GM19240 (cell line): ENCODE results near the gene EHBP1L1.

Experiments
- DNase-seq: peaks from one replicate; pipeline ENCODE4 v3.0.0; 2011; ENCODE audit warnings: low spot score; ENCODE audit not compliant: insufficient read length

EHBP1L1 gene

DNA sequence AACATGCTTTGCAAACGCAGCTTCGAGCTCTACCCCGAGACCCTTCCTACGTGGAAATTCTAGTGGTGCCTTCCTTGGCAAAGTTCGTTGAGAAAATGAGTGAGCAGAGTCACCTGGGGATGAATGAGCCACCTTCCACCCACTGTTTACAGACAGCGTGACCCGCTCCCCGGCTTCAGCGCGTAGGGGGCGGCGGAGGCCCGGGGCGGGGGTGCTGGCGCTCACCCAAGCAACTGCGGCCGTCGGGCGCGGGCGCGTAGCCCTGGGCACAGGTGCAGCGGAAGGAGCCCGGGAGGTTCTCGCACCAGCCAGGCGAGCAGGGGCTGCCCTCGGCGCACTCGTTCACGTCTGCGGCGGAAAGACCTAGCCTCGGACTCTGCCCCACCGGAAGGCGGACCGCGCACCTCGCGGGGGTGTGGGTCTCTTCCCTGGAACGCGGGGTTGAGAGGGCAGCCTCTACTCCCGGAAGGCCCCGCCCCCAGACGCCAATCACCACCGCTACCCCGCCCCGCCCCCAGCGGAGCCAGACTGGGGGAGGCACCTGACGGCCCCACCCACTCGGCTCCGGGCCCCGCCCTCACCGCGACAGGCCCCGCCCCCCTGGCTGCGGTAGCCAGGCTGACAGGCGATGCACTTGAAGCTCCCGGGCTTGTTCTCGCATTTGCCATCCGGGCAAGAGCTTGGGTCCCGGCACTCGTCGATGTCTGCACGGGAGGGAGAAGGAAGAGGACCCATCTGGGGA is 29.5 kb upstream of the EHBP1L1 start:
- peak; percentile 98 for DNase-seq

DNA sequence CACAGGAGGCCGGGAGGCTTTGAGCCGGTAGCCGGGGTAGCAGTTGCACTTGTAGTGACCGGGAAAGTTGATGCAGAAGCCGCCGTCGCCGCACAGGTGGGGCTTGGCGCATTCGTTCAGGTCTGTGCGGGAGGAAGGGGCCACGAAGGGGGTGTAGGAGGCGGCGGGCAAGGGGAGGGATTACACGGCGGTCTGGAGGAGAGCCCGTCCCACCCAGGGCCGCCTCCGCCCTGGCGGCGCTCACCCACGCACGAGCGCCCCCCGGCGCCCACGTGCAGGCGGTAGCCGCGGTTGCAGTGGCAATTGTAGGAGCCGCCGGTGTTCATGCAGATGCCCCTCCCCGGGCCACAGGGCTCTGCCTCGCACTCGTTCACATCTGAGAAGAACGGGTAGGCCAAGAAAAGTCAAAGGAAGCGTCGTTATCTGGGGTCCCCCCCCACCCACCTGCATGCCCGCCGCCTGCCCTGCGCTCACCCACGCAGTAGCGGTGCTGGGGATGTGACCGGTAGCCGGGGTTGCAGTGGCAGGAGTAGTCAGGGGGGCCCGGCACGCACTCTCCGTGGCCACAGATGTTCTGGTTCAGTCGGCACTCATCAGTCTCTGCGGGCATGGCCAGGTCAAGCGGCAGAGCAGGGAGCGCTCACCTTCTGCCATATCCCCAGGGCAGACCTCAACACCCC is 28.3 kb upstream of the EHBP1L1 start:
- DNase-seq, result no peak

DNA sequence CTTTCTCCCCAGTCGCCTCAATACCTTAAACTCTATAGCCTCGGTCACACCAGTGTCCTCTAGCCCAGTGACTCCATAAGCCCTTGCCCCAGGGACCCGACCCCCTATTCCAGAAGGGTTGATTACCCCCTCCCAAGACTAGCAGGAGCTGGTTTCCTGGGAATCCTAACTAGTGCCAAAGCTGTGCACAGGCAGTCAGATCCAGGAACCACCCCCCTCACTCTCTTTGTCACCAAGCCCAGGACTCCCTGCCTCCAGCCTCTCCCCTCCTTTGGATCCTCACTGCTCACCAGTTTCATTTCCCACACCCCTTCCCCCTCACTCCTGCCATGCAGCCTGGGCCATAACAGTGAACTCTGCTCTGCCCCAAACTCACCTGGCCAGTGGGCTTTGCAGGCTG is 27.5 kb upstream of the EHBP1L1 start:
- no peak for DNase-seq

DNA sequence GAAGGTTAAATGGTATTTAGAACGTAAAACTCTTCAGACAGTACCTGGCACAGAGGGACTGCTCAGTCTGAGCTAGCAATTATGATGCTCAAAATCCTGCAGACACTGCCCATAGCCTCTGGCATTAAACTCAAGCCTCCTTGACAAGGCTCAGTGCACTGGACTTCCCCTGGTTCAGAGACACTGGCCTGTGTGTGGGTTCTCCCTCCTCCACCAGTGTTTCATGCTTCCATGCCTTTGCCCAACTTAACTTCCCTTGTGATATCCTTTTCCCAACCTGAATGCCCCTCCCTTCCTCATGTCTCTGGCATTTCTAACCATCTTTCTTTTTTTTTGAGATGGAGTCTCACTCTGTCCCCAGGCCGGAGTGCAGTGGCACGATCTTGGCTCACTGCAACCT is 26.8 kb upstream of the EHBP1L1 start:
- DNase-seq, result no peak

DNA sequence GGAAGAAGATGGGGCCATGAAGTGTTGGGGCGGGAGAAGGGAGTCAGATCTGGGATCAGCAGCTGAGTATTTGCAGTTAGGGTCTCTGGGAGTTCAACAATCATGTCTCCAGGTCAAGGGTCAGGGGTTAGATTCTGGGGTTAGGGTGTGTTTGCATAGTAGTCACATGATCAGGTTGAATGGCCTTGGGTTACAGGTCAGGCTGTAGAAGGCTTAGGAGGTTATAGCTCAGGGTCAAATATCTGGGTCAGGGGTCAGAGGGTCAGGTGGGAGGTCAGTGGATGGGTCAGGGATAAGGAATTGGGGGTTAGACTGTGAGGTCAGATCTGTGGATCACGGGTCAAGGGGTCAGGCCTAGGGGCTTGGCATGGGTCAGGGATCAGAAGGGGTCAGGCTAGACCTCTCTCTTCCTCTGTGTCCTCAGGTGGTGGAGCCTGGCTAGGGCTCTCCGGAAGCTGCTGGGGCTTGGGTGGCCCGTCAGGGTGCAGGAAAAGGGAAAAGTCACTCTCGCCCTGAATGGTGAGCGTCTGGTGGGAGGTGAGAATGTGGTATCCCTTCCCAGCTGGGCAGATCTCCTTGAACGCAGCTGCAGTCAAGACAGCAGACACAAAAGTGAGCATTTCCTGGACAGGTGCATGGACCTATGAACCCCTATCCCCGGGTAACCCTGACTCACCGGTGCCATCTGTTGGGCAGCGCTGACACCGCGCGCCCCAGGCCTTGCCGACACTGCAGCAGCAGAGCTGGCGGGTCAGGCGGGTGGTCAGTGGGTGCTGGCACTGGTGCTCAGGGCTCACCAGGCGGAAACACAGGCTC is 24.1 kb upstream of the EHBP1L1 start:
- peak; percentile 56 for DNase-seq

DNA sequence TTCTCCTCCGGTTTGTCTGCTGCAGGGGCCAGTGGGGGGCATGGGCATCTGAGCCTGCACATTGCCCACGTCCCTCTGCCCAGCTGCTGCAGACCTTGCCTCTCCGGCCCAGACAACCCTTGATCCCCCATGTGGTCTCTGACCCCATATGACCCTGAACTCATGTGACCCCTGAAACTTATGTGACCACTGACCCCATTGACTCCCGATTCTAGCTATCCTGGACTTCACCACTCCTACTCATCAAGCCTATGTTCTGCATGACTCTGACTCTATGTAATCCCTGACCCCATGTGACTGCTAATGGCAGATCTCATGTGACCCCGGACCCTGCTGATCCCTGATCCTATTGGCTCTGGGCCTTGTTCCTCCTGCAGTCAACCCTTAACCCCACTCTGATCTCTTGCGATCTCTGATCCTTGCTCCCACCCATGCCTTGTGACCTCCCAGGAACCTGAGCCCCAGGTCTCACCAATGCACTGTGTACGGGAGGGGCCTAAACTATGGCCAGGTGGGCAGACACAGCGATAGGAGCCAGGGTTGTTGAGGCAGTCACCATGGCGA is 23.4 kb upstream of the EHBP1L1 start:
- no peak for DNase-seq

DNA sequence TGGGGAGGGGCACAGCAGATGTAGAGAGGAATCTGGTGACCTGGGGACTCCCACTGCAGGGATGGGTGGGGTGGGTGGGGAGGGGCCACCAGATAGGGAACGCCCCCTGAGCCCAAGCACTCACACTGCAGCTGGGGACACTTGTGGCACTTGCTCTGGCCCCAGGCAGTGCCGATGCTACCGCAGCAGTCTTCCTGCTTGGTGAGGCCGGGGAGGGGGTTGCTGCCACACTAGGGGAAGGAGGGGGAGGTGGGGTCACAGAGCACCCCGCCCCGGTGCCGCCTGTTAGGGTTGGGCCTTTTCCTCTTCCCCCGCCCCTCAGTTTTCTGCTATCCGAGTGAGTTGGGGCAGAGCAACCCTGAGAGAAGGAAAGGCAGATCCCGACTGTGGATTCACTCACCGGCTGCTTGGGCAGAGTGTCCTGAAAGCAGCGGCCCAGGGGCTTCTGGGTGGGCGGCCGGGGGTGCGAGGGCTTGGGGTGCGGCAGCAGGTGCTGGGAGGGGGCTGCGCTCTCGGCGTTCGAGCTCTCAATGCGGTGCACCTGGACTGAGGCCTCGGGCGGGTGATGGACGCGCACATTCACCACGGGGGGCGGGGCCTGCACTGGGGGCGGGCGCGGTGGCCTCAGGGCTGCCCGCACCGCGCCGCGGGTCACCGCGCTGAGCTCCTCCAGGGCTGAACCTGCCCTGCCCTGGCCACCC is 22.4 kb upstream of the EHBP1L1 start:
- no peak for DNase-seq

DNA sequence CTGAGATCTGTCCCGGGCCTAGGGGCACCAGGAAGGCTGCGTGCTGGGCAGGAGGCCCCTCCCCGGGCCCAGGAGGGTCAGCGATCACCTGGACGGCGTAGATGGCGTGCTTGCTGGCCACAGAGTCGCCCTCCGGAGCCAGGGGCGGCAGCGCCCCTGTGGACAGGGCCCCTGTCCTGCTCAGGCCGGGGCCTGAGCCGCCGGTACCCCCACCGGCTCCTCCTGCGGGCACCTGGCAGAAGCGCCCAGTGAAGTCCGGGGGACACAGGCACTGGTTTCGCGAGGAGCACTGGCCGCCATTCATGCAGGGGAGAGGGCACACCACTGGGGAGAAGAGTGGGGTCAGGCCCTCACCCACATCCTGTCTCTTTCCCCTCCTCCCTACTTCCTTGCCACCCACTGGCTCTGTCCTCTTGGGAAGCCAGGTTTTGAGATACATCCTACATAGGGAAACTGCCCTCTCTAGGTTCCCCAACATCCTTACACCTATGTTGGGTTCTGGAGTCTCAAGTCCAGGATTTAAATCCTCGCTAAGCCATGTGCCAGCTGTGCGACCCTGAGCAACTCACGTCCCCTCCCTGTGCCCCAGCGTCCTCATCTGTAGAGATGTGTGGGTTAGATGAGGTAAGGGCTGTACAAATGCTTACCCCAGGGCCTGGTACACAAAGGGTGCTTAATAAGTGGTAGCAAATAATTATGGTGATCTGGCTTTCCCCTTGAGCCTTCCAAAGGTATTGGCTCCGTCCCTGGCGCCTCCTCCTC is 21.6 kb upstream of the EHBP1L1 start:
- DNase-seq, result no peak

DNA sequence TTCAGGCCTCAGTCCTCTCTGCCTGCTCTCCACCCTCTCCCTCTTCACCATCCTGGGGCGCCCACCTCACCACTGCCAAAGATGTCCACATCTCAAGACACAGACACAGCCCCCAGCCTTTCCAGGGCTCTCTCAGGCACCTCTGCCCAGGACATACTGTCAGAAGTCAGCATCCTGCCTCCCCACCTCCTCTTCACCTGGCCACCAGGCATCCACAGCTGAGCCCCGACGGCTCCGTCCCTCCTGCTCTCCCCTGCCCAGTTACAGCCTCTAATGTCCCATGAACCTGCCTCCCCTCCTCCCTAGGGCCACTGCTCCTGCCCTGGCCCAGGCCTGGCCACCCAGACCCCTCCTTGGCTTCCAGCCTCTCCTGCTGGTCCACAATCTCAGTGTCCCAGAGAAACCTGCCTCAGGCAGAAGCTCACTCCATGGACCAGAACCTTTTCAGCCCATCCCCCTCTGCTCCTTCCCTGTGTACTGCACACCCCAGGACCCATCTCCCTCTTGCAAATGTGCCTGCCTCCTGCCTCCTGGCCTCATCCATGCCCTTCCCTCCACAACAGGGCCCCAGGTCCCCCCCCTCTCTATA is 20.9 kb upstream of the EHBP1L1 start:
- no peak for DNase-seq

DNA sequence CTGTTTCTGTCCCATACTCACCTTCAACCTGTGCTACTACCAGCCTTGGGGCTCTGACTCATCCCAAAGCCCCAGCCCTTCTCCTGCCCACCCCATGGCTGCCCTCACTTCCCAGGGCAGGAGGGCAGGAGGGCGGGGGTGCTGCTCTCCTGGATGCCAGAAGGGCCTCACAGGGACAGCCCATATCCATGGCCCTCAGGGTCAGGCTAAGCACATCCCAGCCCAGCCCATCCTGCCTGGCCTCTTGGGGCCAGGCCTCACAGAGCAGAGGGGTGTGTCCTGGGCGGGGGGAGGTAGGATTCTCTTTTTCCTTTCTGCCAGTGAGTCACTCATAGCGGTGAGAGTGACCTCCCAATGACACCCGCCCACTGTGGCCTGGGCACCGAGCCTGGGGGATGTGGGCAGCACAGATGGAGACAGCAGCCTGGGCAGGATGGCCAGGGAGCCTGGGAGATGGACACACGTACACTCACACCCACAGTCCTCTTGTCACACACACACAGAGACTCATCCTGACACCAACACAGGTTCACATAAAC is 20.1 kb upstream of the EHBP1L1 start:
- no peak for DNase-seq

DNA sequence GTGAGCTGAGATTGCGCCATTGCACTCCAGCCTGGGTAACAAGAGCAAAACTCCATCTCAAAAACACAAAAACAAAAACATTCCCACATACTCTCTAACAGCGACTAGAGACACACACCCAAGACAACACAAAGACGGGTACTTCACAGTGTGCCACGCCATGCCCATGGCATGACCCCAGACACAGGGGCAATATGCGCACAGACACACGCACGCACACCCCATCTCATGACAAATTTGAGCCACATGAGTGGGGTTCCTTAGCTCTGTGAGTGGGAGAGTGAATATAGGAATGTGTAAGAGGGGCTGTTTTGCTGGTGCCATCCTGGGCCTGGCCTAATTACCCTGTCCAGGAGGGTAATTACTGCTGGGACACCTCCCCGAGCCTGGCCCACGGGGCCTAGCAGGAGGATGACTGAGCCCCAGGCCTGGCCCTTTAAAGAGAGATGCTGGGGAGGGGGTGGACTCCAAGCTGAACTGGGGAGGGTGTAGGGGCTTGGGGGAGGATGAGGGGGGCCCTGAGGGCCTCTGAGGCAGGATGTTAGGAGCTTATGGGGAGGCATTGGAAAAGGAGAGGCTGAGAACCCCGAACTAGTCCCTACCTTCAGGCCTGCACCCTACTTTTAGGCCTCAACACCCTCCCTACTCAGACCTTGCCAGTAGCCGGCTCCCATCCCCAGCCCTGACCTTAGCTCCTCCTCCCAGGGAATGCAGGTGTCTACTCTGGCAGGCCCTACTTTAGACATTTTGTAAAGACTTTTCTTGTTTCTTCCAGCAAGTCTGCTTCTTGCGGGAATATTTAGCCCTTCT is 19.2 kb upstream of the EHBP1L1 start:
- DNase-seq, result no peak

DNA sequence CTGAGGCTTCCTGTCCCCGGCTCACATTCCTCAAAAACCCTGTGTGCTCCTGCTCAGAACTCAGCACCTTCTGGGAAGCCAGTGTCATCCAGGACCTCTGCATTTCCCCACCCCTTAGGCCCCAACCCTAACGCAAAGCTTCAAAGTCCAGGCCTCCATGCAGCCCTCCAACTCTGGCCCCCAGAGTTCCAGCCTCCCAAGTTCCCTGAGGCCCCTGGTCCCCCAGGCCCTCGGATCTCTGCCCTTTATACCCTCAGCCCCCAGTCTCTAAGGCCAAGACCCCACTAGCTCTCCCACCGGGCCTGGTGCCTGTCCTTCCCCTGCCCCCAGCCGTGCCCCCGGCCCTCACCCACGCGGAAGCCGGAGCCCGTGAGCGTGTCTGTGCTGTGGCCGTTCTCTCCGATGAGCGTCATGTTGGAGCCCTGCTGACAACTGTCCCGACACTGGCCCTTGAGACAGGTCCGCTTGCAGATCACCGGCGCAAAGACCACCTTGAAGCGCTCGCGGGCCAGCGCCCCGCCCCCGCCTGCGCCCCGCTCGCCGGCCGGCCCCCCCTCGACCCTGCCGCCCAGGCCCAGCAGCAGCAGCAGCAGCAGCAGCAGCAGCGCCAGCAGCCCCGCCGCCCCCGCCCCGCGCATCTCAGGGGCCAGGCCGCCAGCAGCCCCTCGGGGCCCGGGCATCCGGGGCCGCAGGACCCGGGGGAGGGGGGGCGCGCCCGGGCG is 18.4 kb upstream of the EHBP1L1 start:
- no peak for DNase-seq

DNA sequence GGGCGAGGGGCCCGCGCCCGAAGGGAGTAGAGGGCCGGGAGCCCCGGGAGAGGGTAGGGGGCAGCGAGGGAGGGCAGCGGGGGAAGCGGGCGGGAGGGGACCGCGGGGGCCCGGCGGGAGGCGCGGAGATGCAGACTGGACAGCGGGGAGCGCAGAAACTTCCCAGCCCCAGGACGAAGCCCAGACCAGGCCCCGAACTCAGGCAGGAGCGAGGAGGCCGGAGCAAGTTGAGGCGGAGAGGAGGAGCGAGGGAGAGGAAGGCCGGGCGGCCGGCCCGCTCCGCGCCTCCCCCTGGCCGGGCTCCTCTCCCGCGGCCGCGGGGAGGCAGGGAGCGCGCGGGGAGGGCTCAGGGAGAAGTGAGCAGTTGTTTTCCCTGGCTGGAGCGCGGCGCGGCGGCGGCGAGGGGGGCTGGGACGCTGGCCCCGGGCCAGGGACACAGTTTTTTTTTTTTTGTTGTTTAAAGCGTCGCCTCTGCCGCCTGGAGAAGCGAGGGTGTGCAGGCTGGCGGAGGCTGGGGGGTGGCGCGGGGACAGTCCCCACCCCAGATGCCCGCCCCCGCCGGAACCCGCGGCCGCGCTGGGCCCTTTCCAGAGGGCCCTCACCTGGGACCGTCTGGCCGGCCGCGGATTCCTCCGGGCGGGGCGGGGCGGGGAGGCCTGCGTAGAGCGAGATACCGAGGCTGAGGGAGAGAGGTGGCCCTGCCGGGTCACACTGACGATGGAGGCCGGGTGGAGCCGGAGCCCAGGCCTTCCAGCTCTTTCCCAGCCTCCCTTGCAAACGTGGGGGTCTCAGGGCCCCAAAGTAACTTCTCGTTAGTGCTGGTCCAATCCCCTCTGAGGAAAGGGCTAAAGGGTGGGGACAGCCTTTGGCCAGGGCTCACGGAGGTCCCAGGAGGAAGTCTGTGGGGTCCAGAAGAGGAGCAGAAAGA is 17.6 kb upstream of the EHBP1L1 start, which contains the start of gene LTBP3:
Gene LTBP3 (minus strand): TSS at position 358 of the 928 bp plus-strand sequence. CDS start 400 bp downstream, outside the sequence.
- no peak for DNase-seq

DNA sequence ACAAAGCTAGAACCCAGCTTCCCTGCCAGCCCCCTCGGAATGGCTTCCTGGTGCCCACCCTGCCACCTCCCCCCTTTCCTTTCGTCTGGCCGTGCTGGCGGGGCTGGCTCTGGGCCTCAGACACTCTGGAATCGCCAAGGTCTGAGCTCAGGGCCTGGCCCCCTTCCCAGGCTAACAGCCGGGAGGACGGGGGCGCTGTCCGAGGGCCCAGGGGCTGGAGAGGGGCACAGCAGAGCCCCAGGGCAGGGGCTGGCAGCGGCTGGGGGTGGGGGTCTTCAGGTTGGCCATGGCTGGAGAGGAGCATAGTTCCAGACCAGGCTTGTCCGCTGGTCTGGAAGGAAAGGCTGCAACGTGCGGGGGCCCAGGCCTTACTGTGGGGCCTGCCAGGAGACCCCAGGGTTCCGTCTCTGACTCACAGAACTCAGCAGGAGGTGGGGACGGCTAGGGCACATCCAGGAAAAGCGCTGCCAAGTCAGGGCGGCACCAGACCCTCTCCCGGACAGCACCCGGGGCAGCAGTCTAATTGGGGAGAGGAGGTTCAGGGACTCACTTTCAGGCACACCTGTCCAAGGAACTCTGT is 16.8 kb upstream of the EHBP1L1 start:
- DNase-seq, result no peak

DNA sequence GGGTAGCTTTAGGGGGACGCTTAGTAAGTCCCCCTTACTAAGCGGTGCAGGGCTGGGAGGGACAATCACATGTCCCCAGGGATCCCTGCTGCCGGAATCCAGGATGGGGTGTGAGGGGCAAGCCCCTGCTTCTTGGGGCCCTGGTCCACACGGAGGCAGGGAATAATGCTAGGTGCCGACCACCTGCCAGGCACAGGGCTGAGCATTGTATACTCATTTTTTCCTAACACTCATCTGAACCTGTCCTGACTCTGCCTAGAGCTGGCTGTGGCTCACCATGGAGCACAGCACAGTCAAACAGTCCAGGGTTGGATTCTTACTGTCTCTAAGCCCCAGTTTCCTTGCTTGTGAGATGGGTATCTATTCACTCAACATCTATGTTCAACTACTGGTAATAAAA is 16.3 kb upstream of the EHBP1L1 start:
- DNase-seq, result no peak

DNA sequence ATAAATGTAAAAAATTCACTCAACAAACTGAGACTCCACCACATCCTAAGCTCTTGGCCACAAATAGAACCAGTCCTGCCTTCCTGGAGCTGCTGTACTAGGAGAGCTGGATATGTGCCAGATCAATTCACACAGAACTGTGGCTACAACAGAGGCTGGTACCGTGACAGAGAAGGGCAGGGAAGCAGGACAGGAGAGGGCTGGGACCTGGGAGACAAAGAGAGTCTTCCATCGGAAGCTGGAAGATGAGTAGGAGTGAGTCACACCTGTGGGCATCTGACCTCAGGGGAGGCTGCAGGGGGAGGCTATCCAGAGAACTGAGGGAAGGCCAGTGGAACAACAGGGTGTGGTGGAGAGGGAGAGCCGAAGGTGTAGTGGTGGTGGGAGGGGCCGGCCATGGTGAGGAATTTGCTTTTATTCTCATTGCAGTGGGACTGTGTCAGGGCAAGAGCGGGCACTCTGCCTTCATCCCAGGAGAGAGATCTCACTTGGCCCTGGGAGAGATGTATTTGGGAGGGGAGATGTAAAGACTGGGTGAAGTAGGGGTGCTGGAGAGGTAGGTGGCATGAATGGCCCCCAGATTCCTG is 15.8 kb upstream of the EHBP1L1 start:
- no peak for DNase-seq
